ENCODE data around the gene CPLANE1. TPM values are rescaled to one million over a fixed set of nuclear protein-coding genes. Genes with fewer than 3 reads are reported as not detected.
A peak's percentile ranks its signal among the peaks of the same experiment; 100 is the strongest.

CPLANE1 gene
- total and polyA plus RNA-seq, 9 of the 15 experiments (the other 6 are each of a cell fraction or from before 2014, with no cell fraction given) = under 0.01 to 0.27 (median 0.08) TPM; not detected in 2

DNA sequence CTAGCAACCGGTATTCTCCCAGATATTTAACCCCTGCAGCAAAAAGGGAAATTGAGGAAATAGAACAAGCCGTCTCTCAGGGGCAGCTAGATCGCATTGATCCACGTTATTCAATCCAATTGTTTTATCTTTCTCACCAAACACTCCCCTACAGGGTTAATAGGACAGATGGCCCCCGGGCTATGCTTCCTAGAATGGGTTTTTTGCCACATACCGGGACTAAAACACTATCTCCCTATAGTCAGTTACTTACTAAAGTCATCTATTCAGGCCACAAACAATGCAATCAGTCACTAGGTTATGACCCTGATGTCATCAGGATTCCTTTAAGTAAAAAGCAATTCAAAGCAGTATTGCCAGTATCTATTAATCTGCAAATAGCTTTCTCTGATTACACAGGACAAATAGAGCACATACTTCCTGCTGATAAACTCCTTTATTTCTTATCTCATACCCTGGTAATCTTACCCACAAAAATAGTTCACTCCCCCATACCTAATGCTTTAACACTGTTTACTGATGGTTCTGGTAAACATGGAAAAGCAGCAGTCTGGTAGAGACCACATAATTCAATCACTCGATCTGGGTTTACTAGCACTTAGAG is 159.0 kb downstream of the CPLANE1 start:
- H4K20me1 ChIP-seq (replicated peaks; ENCODE audit: control insufficient read depth, insufficient read depth, low read length) = no peaks in the 10 kb centered on the region
- no peak overlapping the region for H3K4me3 ChIP-seq
- DNase-seq (ENCODE audit: extremely low read depth in 1 of 4, low spot score in 3 of 4) = no peak
- no peaks in the 10 kb centered on the region for H3K36me3 ChIP-seq (ENCODE audit: control insufficient read depth, insufficient read depth, low read length)
- no peaks in the 10 kb centered on the region; the same call in 1 of the 2 replicates for H3K9me3 ChIP-seq (replicated peaks; ENCODE audit: control insufficient read depth, insufficient read depth, low read depth, low read length)
- peaks cover 13 to 14% of the 10 kb centered on the region in 2 experiments; a peak in 4 of 5 replicates for H3K27me3 ChIP-seq (ENCODE audit: control insufficient read depth in 2 of 2, insufficient read depth in 2 of 2, low read length in 2 of 2)
- H3K9me1 ChIP-seq (ENCODE audit: control insufficient read depth, insufficient read depth, low read length) = no peaks in the 10 kb centered on the region
- no peak overlapping the region for H2AFZ ChIP-seq (ENCODE audit: low read depth, low read length)
- TF ChIP-seq SP1 (CRISPR knock-in tag; IDR thresholded peaks at IDR 0.05) = no peak
- 0 out of 4 replicates have a peak, but pooled peaks of 1 of the 2 experiments have one; percentile 23 for TF ChIP-seq FOXA3 (CRISPR knock-in tag; conservative IDR thresholded peaks at IDR 0.05 in 1 of 2, IDR thresholded peaks at IDR 0.05 in 1 of 2)
- H3K27ac ChIP-seq (ENCODE audit: extremely low read depth, low read depth, low read length) = no peak overlapping the region
- H3K4me2 ChIP-seq (ENCODE audit: insufficient read depth, low read length) = no peak overlapping the region
- no peak for ATAC-seq
- H3K79me2 ChIP-seq (ENCODE audit: control insufficient read depth, insufficient read depth, low read length) = no peaks in the 10 kb centered on the region
- POLR2A ChIA-PET = interaction anchor here (0.6 to 0.9 kb wide), 3 partner anchors 13 to 93 kb away, joined by 3 read pairs; no protein-coding TSS in a partner anchor
- CTCF ChIA-PET (ENCODE audit: low intra/inter-chr PET ratio) = no interaction called here
- intact Hi-C loops (cut with micrococcal nuclease) (no loop called here), in situ Hi-C loops (cut with MboI) (no loop called here)
- BruUV-seq (replicated peaks) = no TSS peak
- H3K4me1 ChIP-seq (replicated peaks in 1 of 2; ENCODE audit: control insufficient read depth in 2 of 2, insufficient read depth in 2 of 2, low read length in 2 of 2) = no peaks in the 10 kb centered on the region
- no peak for FAIRE-seq
- H3K9ac ChIP-seq (ENCODE audit: insufficient read depth in 1 of 2, low read depth in 2 of 2, low read length in 2 of 2) = no peak overlapping the region
- 0% methylated on average over 7 of the region's 7 CpGs for WGBS (ENCODE audit: insufficient coverage, low coverage, missing lambda C conversion rate)

- WGBS (ENCODE audit: insufficient coverage, low coverage, missing lambda C conversion rate) = under 1% methylated on average over 6 of the region's 6 CpGs
- no peak; the same call in 2 of the 3 replicates for ATAC-seq
- POLR2A ChIA-PET = no interaction called here
These were observed 161.2 kb downstream of the CPLANE1 start for GRCh38 chr5:37088009-37088408.

More at GRCh38 chr5:37088009-37088408, 161.2 kb downstream of the CPLANE1 start:
- DNase-seq (ENCODE audit: extremely low read depth in 1 of 4, low spot score in 3 of 4) = no peak
- Histone ChIP-seq H3K36me3 (ENCODE audit: control insufficient read depth, insufficient read depth, low read length) (no peaks in the 10 kb centered on the region), H3K79me2 (ENCODE audit: control insufficient read depth, insufficient read depth, low read length) (no peaks in the 10 kb centered on the region), H3K27me3 (ENCODE audit: control insufficient read depth in 2 of 2, insufficient read depth in 2 of 2, low read length in 2 of 2) (peaks cover 13 to 15% of the 10 kb centered on the region in 2 experiments; a peak in 4 of 5 replicates), H3K4me1 (replicated peaks in 1 of 2; ENCODE audit: control insufficient read depth in 2 of 2, insufficient read depth in 2 of 2, low read length in 2 of 2) (no peaks in the 10 kb centered on the region), H3K9ac (ENCODE audit: insufficient read depth in 1 of 2, low read depth in 2 of 2, low read length in 2 of 2) (no peak overlapping the region), H2AFZ (ENCODE audit: low read depth, low read length) (no peak overlapping the region), H3K27ac (ENCODE audit: extremely low read depth, low read depth, low read length) (no peak overlapping the region), H3K9me1 (ENCODE audit: control insufficient read depth, insufficient read depth, low read length) (no peaks in the 10 kb centered on the region), H3K4me2 (ENCODE audit: insufficient read depth, low read length) (no peak overlapping the region), H3K4me3 (no peak overlapping the region), H3K9me3 (replicated peaks; ENCODE audit: control insufficient read depth, insufficient read depth, low read depth, low read length) (no peaks in the 10 kb centered on the region; the same call in 1 of the 2 replicates), H4K20me1 (replicated peaks; ENCODE audit: control insufficient read depth, insufficient read depth, low read length) (no peaks in the 10 kb centered on the region)
- BruUV-seq (replicated peaks) = no TSS peak
- in situ Hi-C loops (cut with MboI) (no loop called here), intact Hi-C loops (cut with micrococcal nuclease) (no loop called here)
- FAIRE-seq = no peak
- no peak for TF ChIP-seq MYNN (IDR thresholded peaks at IDR 0.05)
- no peak for TF ChIP-seq MYNN (CRISPR knock-in tag; IDR thresholded peaks at IDR 0.05)
- TF ChIP-seq TEAD4 (IDR thresholded peaks at IDR 0.05; ENCODE audit: low read length) = 0 out of 2 replicates have a peak, but pooled peaks have one; percentile 16
- no peak for TF ChIP-seq TEAD4 (CRISPR knock-in tag; IDR thresholded peaks at IDR 0.05; ENCODE audit: borderline replicate concordance)
- TF ChIP-seq, protein P1, sequence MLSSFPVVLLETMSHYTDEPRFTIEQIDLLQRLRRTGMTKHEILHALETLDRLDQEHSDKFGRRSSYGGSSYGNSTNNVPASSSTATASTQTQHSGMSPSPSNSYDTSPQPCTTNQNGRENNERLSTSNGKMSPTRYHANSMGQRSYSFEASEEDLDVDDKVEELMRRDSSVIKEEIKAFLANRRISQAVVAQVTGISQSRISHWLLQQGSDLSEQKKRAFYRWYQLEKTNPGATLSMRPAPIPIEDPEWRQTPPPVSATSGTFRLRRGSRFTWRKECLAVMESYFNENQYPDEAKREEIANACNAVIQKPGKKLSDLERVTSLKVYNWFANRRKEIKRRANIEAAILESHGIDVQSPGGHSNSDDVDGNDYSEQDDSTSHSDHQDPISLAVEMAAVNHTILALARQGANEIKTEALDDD (IDR thresholded peaks at IDR 0.05) = peak; percentile 54; the same call in 1 of the 2 replicates
- CTCF ChIA-PET (ENCODE audit: low intra/inter-chr PET ratio) = no interaction called here
